SW480 (cell line): ENCODE measurements around the gene PML.
"Not testable (repeated sequence)": the region's sequence is repeated elsewhere in the genome, so short reads cannot be mapped to it uniquely, and the experiment has no call there.

ENCODE experiments used
- DNase-seq: peaks from one replicate; pipeline ENCODE4 v3.0.0-alpha.2; 2016; ENCODE audit warnings: low spot score

Gene PML

GRCh38 chr15:73959012-73959581, 35.4 kb upstream of the PML start:
- DNase-seq = peak; percentile 87

- no peak for DNase-seq
Observed at GRCh38 chr15:73959801-73960200, 34.7 kb upstream of the PML start.

GRCh38 chr15:73960472-73961070, 33.9 kb upstream of the PML start:
- not testable (repeated sequence) for DNase-seq

- DNase-seq = no peak
Observed at GRCh38 chr15:73962433-73962832, 32.1 kb upstream of the PML start.

DNA sequence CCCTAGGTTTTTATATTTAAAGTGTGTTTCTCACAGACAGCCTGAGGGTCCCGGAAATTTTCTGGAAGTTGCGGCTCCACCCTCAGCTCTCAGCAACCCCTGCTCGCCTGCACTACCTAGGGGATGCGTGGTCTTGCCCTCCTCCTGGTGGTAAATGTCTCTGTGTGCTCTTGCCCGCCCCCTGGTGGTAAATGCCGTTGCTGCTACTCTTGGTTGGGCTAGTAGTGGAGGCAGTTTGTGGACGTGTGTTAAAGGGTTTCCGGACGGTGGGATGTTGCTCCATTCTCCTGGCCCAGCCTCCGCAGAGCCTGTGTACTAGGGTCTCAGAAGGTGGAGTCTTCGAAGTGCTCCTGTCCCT, 29.8 kb upstream of the PML start:
- peak; percentile 79 for DNase-seq

DNA sequence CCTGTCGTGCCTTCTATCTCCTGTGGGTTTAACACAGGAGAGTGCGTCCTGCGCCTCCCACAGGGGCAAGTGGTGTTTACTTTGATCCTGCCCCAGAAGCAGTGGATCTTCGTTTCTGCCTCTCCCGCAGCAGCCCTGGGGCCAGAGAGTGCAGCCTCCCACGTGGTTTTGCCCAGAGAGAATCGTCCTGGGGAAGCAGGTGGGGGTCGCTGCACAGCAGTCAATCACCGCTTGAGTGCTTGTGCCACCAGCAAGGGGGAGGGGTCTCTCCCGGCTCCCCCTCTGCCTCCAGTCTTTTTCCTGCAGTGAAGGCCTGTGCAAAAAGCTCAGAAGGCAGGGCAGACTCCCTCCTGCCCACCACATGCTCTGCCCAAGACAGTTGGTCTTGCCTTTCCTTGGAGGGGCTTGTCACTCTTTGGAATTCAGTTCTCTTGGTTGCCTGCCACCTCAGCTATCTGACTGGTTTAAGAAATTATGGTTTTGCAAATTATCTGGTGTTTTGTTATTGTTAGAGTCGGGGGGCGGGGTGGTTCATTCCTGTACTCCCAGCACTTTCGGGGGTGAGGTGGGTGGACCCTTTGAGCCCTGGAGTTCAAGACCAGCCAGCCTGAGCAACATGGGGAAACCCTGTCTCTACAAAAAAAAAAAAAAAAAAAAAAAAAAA, 29.3 kb upstream of the PML start:
- DNase-seq = no peak

GRCh38 chr15:73965758-73966113, 28.8 kb upstream of the PML start:
- DNase-seq = peak; percentile 63

DNA sequence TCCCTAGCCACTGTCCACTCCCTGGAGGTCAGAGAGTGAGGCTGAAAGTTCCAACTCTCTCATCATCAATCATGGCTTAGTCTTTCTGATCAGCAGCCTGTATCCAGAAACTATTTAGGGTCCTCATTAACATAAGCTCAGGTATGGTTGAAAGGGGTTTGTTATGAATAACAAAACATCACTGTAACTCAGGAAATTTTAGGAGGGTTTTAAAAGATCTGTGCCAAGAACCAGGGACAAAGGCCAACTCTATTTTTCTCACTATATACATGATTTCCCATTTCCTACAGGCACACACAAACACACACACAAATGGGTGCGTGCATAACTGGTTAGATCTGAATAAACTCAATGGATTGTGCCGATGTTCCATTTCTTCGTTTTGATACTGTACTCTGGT, 26.1 kb upstream of the PML start:
- no peak for DNase-seq

DNA sequence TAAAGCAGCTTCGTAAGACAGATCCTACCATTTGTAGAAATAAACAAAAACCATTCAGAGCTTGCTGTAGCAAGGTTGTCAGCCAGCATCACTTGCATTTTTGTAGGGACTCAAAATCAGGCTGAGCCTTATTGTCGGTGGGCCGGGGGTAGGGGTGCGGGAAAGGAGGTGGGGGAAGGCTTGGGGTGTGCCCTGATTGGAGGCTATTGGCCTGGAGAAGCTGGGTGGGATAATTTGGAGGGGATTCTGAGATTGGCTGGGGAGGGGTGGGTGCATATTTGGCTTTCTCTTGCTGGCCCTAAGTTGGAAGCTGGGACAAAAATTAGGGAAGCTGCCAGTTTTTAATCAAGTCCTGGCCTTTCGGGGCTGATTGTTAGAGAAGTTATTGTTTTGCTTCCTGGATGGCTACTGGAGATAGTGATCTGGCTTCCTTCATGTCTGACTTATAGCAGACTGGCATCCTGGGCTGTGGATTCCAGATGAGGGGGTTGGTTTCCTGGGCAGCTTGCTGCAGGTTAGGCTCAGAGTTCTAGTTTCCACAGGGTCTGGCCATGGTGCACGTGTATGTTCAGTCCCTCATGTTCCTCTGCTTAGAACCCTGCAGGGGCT, 25.3 kb upstream of the PML start:
- DNase-seq = no peak

- peak; percentile 81 for DNase-seq
Observed at GRCh38 chr15:73972984-73973682, 21.4 kb upstream of the PML start.

DNA sequence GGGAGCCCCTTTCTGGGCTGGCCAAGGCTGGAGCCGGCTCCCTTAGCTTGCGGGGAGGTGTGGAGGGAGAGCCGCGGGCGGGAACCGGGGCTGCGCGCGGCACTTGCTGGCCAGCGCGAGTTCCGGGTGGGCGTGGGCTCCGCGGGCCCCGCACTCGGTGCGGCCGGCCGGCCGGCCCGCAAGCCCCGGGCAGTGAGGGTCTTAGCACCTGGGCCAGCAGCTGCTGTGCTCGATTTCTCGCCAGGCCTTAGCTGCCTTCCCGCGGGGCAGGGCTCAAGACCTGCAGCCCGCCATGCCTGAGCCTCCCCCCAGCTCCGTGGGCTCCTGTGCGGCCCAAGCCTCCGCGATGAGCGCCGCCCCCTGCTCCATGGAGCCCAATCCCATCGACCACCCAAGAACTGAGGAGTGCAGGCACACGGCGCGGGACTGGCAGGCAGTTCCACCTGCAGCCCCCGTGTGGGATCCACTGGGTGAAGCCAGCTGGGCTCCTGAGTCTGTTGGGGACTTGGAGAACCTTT, 20.8 kb upstream of the PML start:
- not testable (repeated sequence) for DNase-seq

- DNase-seq = peak; percentile 66
Observed at GRCh38 chr15:73975440-73976125, 18.9 kb upstream of the PML start.

DNA sequence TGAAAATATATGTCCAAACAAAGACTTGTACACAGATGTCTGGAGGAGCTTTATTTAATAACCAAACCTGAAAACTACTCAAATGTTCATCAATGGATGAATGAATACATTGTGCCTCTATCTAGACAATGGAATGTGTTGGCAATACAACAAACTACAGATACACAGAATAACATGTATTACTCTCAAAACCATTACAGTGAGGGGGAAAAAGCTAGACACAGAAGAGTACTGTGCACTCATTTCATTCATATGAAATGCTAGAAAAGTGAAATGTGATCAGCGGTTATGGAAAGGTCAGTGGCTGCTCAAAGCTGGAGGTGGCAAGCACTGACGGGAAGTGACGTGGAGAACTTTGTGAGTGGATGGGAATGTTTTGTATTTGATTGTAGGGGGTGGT, 15.6 kb upstream of the PML start:
- no peak for DNase-seq

DNA sequence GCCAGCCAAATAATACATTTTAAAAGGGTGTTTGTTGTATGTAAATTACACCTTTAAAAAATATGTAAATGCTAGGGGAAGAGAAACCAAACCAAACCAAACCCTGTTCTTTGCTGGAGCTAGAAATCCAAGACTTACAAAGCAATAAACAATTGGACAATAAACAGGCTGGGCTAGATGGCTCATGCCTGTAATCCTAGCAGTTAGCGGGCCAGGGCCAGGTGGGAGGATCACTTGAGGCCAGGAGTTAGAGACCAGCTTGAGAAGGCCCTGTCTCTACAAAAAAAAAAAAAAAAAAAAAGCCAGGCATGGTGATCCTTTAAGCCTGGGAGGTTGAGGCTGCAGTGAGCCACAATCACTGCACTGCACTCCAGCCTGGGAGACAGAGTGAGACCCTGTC, 14.9 kb upstream of the PML start:
- DNase-seq = no peak

GRCh38 chr15:73981761-73982221, 12.7 kb upstream of the PML start:
- DNase-seq = no peak

DNA sequence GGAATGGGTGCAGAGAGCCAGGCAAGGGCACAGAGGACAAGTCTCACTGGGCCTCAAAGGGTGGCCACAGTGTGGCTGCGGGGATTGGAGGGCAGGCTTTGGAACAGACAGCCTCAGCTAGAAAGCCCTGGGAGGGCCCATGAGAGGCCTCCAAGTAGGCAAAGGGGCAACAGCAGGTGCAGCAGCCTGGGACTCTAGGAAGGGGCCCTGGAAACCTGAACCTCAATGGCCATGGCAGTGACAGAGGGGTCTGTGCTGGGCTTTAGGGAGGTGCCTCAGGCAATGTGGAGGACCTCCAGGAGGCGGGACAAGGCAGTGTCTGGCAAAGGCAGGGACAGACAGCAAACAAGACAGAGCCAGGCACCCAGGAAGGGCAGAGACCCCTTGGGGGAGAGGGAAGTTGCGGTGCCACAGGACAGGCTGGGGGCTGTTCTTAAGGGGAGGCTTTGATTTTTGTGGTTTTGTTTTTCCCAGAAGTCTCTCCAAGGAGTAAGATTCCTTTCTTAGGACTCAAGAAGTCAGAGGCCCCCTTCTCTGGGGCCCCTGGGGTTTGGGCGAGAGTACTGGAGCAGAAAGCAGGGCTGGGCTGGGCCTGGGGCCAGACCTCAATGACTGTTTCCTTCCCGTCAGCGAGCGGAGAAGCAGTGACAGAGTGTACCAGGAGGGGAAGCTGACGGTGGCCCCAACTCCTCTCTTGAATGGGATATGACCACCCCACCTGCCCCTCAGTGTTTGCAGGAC, 12.1 kb upstream of the PML start:
- no peak for DNase-seq

GRCh38 chr15:73983211-73983727, 11.2 kb upstream of the PML start:
- no peak for DNase-seq

DNA sequence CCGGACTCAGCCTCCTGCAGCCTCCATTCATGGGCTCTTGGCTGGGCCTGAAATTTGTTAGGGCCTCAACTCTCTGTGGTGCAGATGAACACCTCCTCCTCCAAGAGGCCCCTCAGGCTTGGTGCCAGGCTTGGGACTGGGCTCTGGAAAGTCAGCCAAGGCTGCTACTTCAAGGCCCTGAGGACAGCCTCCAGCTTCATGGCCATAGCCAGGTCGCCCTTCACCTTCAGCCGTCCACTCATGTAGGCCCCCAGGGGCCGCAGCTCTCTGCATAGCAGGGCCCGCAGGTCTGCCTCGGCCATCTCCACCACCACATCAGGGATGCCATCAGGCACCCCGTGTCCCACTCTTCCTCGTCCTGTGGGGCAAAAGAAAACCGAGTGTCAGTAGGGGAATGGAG, 10.7 kb upstream of the PML start:
- no peak for DNase-seq

DNA sequence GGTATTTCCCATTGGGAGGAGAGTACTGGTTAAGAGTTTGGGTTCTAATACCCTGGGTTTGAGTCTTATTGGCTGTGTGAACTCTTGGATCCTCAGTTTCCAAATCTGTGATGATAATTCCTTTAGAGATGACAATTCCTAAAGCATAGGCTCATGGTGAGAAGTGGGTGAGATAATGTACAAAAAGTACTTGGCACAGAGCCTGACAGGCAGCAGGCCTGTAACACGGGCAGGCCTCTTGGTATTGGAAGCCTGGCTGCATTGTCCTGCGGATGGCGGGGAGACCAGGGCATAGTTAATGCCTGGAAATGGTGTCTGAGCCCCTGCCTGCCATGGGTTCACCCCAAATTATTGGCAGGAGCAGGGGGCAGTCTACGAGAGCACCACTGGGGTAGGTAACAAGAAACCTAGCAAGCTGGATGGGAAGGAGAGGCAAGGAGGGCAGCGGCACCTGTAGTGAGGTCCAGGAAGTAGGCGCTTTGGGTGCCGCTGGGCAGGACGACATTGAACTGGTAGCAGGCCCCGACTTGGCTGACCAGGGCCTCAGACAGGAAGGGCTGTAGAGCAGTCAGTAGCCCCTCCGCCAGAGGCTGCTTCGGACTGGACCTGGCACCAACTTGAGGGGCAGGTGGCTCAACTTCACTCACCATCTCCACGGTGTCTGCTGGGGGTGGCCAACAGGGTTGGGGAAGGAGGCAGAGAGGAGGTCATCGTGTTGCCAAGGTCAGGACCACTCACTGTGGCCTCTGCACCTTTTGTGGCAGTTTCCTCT, 10.1 kb upstream of the PML start:
- no peak for DNase-seq
